Activated CD4-positive, alpha-beta T cell treated with anti-CD3 and anti-CD28 coated beads for 1 hour (primary cell): ENCODE measurements around the gene KCNMB4.

Source experiments
- DNase-seq: peaks from one replicate; pipeline ENCODE4 v3.0.0-alpha.2; 2020

The KCNMB4 gene

GRCh38 chr12:70365648-70366518 lies at the start of gene KCNMB4:
KCNMB4 (plus strand) TSS chr12:70366290; CDS start chr12:70366735, 445 bp downstream.
- DNase-seq: peak; percentile 59

GRCh38 chr12:70317781-70318180 lies 48.3 kb upstream of the KCNMB4 start:
- no peak for DNase-seq

- no peak for DNase-seq
These were observed 46.5 kb upstream of the KCNMB4 start for GRCh38 chr12:70319605-70320004.

- no peak for DNase-seq
These were observed 44.9 kb upstream of the KCNMB4 start for GRCh38 chr12:70321191-70321590.

- DNase-seq: no peak
These were observed 38.5 kb upstream of the KCNMB4 start for GRCh38 chr12:70327541-70327940.

- no peak for DNase-seq
These were observed 36.4 kb upstream of the KCNMB4 start for GRCh38 chr12:70329728-70330127.

GRCh38 chr12:70330158-70330557 lies 35.9 kb upstream of the KCNMB4 start:
- no peak for DNase-seq

- DNase-seq: no peak
These were observed 33.9 kb upstream of the KCNMB4 start for GRCh38 chr12:70332236-70332635.

- no peak for DNase-seq
These were observed 31.3 kb upstream of the KCNMB4 start for GRCh38 chr12:70334742-70335141.

- DNase-seq: no peak
These were observed 27.6 kb upstream of the KCNMB4 start for GRCh38 chr12:70338531-70338930.

- no peak for DNase-seq
These were observed 15.0 kb upstream of the KCNMB4 start for GRCh38 chr12:70351076-70351475.

- no peak for DNase-seq
These were observed 12.1 kb upstream of the KCNMB4 start for GRCh38 chr12:70353780-70354660.

GRCh38 chr12:70354787-70355186 lies 11.3 kb upstream of the KCNMB4 start:
- no peak for DNase-seq

- DNase-seq: no peak
These were observed 10.1 kb upstream of the KCNMB4 start for GRCh38 chr12:70355972-70356371.

- no peak for DNase-seq
These were observed 6.5 kb upstream of the KCNMB4 start for GRCh38 chr12:70359458-70360197.

GRCh38 chr12:70360218-70360617 lies 5.9 kb upstream of the KCNMB4 start:
- DNase-seq: no peak

GRCh38 chr12:70364695-70365397 lies 1.2 kb upstream of the KCNMB4 start:
- no peak for DNase-seq

- no peak for DNase-seq
These were observed 767 bp upstream of the KCNMB4 start for GRCh38 chr12:70365398-70365647.

GRCh38 chr12:70366581-70367257 lies 629 bp downstream of the KCNMB4 start:
- peak; percentile 42 for DNase-seq

- DNase-seq: no peak
These were observed 1.4 kb downstream of the KCNMB4 start for GRCh38 chr12:70367258-70368141.

- DNase-seq: no peak
These were observed 6.8 kb downstream of the KCNMB4 start for GRCh38 chr12:70372881-70373280.
